8988T (cell line): ENCODE results near the gene TET1.
"Not testable (repeated sequence)": the region's sequence is repeated elsewhere in the genome, so short reads cannot be mapped to it uniquely, and the experiment has no call there.

Experiments used
- DNase-seq: peaks from one replicate; pipeline ENCODE4 v3.0.0; 2011

Gene TET1

DNA sequence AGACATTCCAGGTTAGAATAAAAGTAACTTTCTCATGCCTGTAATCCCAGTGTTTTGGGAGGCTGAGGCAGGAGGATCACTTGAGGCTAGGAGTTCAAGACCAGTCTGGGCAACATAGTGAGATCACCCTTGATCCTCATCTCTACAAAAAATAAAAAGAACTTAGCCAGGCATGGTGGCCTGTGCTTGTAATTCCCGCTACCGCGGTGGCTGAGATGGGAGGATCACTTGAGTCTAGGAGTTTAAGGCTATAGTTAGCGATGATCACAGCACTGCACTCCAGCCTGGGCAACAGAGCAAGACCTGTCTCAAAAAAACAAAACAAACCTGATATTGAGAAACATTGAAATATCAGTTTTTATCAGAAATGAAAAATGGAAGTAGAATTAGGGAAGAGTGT lies 4.6 kb downstream of the TET1 start:
- DNase-seq = no peak

GRCh38 chr10:68565658-68566057 lies 5.5 kb downstream of the TET1 start:
- no peak for DNase-seq

GRCh38 chr10:68566351-68566750 lies 6.2 kb downstream of the TET1 start:
- DNase-seq = no peak

DNA sequence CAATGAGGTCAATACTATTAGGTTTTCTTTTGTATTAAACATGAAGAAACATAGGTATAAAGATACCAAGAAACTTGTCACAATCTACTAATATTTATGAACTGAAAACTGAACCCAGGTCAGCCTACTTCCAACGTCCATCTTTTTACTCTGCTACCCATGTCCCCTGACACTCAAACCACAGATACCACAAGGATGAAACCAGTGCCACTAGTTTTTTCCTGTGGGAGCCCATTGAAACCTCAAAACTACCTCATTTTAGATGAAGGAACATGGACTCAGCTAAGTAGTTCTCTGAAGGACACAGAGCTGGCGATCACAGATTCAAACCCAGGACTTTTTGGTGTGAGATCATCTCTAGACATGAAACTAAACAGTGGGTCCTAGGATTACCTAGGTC lies 6.8 kb downstream of the TET1 start:
- DNase-seq = no peak

- DNase-seq = no peak
Observed at GRCh38 chr10:68572151-68572550, 12.0 kb downstream of the TET1 start.

DNA sequence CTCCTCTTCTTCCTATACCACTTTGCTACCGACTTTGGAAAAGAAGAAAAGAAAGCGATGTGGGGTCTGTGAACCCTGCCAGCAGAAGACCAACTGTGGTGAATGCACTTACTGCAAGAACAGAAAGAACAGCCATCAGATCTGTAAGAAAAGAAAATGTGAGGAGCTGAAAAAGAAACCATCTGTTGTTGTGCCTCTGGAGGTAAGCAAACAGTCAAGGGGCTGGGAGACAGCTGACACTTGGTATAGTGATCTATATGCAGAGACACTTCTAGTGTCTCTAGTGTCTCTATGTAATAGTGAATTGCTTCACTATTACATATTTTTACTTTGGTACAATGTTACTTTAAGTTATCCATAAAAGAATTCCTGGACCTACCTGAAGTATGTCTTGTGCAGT lies 13.9 kb downstream of the TET1 start:
- DNase-seq = no peak

DNA sequence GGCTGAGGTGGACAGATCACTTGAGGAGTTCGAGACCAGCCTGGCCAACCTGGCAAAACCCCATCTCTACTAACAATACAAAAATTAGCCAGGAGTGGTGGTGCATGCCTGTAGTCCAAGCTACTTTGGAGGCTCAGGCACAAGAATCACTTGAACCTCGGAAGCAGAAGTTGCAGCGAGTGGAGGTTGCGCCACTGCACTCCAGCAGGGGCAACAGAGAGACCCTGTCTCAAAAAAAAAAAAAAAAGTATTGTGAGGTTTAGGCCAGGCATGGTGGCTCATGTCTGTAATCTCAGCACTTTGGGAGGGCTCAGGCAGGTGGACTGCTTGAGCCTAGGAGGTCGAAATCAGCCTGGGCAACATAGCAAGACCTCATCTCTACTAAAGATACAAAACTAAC lies 16.0 kb downstream of the TET1 start:
- no peak for DNase-seq

DNA sequence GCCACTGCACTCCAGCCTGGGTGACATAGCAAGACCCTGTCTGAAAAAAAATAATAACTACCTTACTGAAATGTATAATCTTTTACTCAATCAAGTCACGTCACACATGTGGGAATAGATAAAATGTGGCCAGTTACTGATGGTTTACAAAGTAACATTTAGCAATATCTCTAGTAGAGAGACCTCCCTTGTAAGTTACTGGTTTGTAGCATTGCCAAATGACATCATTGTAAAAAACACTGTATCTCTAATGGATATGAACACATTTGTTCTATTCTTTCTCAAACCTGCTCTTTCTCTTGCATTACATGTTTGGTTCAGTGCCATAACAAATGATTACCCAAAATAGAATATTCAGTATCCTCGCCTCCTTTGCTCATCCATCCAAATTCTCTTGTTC lies 18.8 kb downstream of the TET1 start:
- no peak for DNase-seq

- not testable (repeated sequence) for DNase-seq
Observed at GRCh38 chr10:68584187-68584586, 24.1 kb downstream of the TET1 start.

DNA sequence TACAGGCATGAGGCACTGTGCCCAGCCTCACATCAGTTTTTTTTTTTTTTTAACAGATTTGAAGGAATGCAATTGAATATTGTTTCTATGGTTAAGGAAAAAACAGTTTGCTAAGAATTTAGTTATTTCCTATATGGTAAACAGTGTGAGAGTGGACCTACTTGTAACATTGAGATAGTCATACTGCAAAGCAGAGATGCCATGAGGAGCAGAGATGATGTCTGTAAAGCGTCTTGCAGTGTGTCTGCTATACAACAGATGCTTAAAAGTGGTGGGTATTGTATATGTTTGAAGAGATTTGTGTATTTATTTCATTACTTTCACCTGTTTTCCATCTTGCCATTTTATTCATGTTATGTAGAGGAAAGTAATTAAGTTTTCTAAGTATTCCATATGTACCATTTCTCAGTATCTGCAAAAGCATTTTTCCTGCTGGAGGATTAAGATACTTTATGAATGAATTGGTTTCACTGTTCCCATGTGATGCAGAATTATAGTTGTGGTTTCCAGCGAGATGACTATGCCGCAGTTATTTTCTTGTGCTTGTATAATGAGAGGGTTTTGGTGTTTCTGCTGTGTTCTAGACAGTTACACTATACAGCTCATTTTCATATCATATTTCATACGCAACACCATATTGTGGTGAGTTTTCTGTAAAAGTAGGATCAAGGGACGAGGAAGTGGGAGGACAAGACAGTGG lies 26.6 kb downstream of the TET1 start:
- no peak for DNase-seq

DNA sequence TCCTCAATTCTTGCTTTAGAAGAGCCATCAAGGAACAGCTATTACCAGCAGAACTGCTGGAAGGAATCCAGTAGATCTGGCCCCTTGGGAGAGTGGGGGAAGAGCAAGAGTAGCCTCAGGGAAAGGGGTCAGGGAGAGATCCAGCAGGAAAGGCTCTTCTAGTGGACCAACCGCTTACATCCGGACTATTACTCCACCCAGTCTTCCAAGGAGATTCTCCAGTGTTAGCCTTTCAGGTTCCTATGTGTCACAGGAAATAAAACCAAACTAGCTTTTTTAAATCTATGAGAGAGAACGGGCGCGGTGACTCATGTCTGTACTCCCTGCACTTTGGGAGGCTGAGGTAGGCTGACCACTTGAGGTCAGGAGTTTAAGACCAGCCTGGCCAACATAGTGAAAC lies 34.3 kb downstream of the TET1 start:
- DNase-seq = no peak

DNA sequence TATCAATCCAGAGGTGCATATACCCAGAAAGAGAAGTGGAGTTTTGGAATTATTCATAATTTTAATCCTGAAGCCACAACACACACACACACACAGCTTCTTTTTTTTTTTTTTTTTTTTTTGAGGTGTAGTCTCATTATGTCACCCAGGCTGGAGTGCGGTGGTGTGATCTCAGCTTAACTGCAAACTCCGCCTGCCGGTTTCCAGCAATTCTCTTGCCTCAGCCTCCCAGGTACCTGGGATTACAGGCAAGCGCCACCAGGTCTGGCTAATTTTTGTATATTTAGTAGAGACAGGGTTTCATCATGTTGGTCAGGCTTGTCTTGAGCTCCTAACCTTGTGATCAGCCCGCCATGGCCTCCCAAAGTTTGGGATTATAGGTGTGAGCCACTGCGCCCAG lies 35.4 kb downstream of the TET1 start:
- DNase-seq = no peak

- no peak for DNase-seq
Observed at GRCh38 chr10:68597407-68597806, 37.3 kb downstream of the TET1 start.

GRCh38 chr10:68598978-68599770 lies 39.0 kb downstream of the TET1 start:
- no peak for DNase-seq

DNA sequence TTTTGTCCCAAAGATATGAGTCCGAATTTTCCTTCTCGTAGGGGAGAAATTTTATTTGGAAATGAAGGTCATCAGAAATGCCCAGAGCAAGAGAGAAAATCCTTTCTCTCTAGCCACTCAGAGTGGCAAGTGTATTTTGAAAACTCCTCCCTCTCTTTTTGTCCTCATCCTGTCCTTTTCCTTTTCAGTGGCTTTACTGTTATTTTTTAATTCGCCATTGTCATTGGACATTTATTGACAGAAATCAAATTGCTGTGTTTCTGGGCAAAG lies 39.6 kb downstream of the TET1 start:
- DNase-seq = no peak

GRCh38 chr10:68600041-68600778 lies 40.1 kb downstream of the TET1 start:
- DNase-seq = peak; percentile 41

DNA sequence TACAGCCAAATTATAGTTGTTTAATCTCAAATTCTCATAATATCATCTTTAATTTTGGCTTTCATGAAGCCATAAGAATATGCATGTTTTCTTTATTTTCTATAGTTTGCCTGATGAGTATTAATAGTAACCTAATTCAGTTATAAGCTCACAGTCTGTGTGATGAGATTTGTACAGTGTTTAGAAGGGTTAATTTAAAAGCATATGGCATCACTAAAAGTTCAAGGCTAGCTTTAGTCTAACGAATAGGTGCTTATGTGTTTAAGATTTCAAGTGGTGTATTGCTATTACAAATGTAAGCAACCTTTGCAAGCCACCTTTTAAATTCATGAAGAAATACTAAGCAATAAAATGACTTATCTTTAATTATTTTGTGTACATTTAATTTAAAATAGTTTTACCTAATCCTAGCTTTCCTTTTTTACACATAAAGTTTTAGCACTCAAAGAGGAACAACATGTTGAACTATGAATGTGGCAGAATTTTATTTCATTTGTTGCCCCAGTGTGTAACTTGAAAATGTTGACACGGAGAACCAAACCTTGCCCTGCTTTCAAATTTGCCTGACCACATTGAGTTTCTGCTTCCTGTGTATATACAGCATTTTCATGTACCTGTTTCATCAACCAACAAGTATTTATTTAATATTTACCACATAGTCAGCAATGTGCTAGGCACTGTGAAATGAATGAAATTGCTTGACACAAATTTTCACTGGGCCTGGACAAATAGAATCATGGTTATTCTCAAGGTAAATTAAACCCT lies 41.5 kb downstream of the TET1 start:
- no peak for DNase-seq

DNA sequence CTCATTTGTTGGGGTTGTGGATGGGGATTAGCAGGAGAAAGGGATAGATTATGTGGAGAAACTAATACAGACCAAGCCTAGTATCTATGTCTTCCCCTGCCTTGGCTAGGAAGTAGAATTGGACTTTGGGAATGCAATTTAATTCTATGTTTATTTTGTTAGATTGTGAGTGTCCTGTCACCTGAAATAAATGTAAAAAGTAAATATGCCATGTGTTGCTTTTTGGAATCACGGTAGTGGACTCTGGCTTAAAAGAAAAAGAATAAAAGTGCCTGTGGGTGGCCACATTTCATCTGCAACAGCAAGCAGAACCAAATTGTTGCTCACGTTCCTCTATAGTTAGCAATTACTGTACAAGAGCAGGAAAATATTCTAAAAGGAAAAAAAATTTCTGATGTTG lies 42.3 kb downstream of the TET1 start:
- no peak for DNase-seq

GRCh38 chr10:68603766-68604165 lies 43.6 kb downstream of the TET1 start:
- no peak for DNase-seq

DNA sequence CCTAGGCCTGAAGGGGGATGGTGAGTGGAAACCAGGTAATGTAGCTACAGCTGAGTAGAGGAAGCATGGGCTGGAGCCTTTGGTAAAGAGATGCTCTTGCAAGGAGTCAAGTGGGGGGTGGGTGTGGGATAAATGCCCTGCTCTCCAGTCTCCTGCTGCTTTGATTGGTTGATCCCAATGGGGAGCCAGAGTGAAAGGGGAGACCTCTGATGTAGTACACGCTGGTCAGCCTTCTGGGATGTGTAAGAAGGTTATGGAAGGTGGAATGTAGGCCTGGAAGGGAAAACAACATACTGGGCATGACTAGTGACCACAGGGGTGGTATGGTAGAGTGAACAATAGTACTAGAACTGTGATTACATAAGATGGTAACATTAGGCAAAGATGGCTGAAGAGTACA lies 44.3 kb downstream of the TET1 start:
- no peak for DNase-seq

DNA sequence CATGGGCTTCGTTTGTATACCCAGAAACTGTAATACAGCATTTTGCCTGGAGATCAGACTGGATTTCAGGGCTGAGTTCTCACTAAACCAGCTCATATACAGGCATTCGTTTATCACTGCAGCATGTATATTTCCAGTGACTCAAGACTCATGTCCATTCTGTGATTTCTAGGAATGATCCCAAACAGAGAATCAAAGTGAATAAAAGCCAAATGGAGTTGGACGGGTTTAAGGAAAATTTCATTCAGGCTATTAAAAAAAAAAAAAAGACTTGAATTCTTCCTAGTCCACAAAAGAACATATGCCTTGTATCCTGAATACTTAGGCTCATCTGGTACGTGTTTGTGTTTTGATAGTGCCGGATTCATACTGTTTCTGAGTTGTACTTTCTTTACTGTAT lies 46.8 kb downstream of the TET1 start:
- no peak for DNase-seq

GRCh38 chr10:68610023-68610422 lies 49.9 kb downstream of the TET1 start:
- DNase-seq = not testable (repeated sequence)

GRCh38 chr10:68611227-68611626 lies 51.1 kb downstream of the TET1 start:
- no peak for DNase-seq
